Right lobe of liver (tissue), 6 donors: ENCODE results near the gene FADS6. TPM values are rescaled to one million over a fixed set of nuclear protein-coding genes. Genes with fewer than 3 reads are reported as not detected.

Source experiments
- ATAC-seq, 4 donors: fragments of 200-7000 bp; cut with Tn5 transposase; one replicate each; pipeline ENCODE4 v1.9.1; 2020; ENCODE audit warnings: mild to moderate bottlenecking in 4 of 4, moderate library complexity in 4 of 4
- DNase-seq, 3 donors: peaks; one replicate each; pipeline ENCODE4 v3.0.0-alpha.2; 2020
- H3K27ac ChIP-seq, 3 donors: fragments of 200-600 bp; one replicate each; pipeline ENCODE4 v1.8.0; 2022
- H3K27me3 ChIP-seq, 2 donors: fragments of 200-600 bp; one replicate each; pipeline ENCODE4 v1.8.0; 2022
- H3K36me3 ChIP-seq, 4 donors: fragments of 200-600 bp; sonication (generic) in 1 of 4; one replicate each; pipeline versions ENCODE4 v1.5.1 to v1.8.0; 2017 to 2022; ENCODE audit warnings: control low read depth in 1 of 4
- H3K4me1 ChIP-seq, 4 donors: fragments of 200-600 bp; sonication (generic) in 1 of 4; one replicate each; pipeline versions ENCODE4 v1.5.1 to v1.8.0; 2017 to 2022; ENCODE audit warnings: control low read depth in 1 of 4
- H3K4me3 ChIP-seq, 3 donors: fragments of 200-600 bp; one replicate each; pipeline ENCODE4 v1.8.0; 2022
- H3K9me3 ChIP-seq, 4 donors: fragments of 200-600 bp; sonication (generic) in 1 of 4; one replicate each; pipeline versions ENCODE4 v1.5.1 to v1.8.0; 2017 to 2022; ENCODE audit warnings: control low read depth in 1 of 4
- CTCF ChIP-seq, 4 donors: fragments of 200-600 bp in 3 of 4; fragments of 450-650 bp in 1 of 4; IDR thresholded peaks; one replicate each; pipeline versions ENCODE4 v1.5.1 to v1.8.0; 2016 to 2022; ENCODE audit warnings: antibody characterized with exemption in 4 of 4, mild to moderate bottlenecking in 2 of 4
- POLR2A ChIP-seq: fragments of 450-650 bp; IDR thresholded peaks from one replicate; pipeline ENCODE4 v1.6.1; 2017; ENCODE audit warnings: antibody characterized with exemption, mild to moderate bottlenecking
- WGBS: methylation state at CpG from one replicate; pipeline ENCODE4 v1.1.6; 2018; ENCODE audit warnings: low coverage, low lambda C conversion rate; ENCODE audit not compliant: insufficient coverage; ENCODE audit errors: missing lambda C conversion rate; 5-methylcytosine and 5-hydroxymethylcytosine counted together
- intact Hi-C, 2 donors: fragments of 100-400 bp; cut with DNase I; formaldehyde crosslinking; loops; one replicate each; pipeline versions ENCODE4 v1.11.2 to v1.14.1; 2022
- total RNA-seq, 6 experiments: library from RNA; depleted of rRNA in 2 of 6; stranded (reverse); fragments of >200 nt in 2 of 6; fragmentation: NEBNext Ultra II Directional in 3 of 6; extraction: Animal tissue kit (Norgen Biotek cat#: 25700) in 3 of 6; gene quantifications; one replicate each; pipeline versions ENCODE4 v1.1.0 to v1.2.4, GENCODE V29; 2016 to 2023
- donor health status: DM: no; HTN: yes; CAD: no.
- donor health status: DM: no; HTN: no; CAD: no.
- donor health status: DM: no; HTN: no; CAD: no.
- donor health status: DM: no; HTN: yes; CAD: no.
- donor health status: DM: no; HTN: yes; CAD: no.

Gene FADS6
- total RNA-seq, 6 experiments from 2014 or later: 2.1 to 6.1 (median 3.7) TPM

- intact Hi-C loops: no loop called here
- DNase-seq (no peak), ATAC-seq (no peak)
- Histone ChIP-seq H3K27ac (no peak overlapping the region), H3K9me3 (no peaks in the 10 kb centered on the region), H3K4me3 (no peak overlapping the region), H3K36me3 (peaks cover 0 to 4% (median 0%) of the 10 kb centered on the region in 4 donors), H3K27me3 (no peaks in the 10 kb centered on the region), H3K4me1 (no peaks in the 10 kb centered on the region)
- WGBS: 92% methylated on average over 12 of the region's 19 CpGs
- TF ChIP-seq CTCF (IDR thresholded peaks at IDR 0.05) (no peak), POLR2A (no peak)
These were observed 56.6 kb downstream of the FADS6 start for GRCh38 chr17:74836691-74837467.

GRCh38 chr17:74836191-74836590 is 57.2 kb downstream of the FADS6 start:
- Histone ChIP-seq H3K36me3 (peaks cover 0 to 4% (median 0%) of the 10 kb centered on the region in 4 donors), H3K4me3 (no peak overlapping the region), H3K27me3 (no peaks in the 10 kb centered on the region), H3K27ac (no peak overlapping the region), H3K4me1 (no peaks in the 10 kb centered on the region), H3K9me3 (no peaks in the 10 kb centered on the region)
- no peak for TF ChIP-seq CTCF (IDR thresholded peaks at IDR 0.05)
- no peak for TF ChIP-seq POLR2A
- ATAC-seq: no peak
- intact Hi-C loops: no loop called here
- no peak for DNase-seq
- WGBS: 94% methylated on average over 13 of the region's 26 CpGs

DNA sequence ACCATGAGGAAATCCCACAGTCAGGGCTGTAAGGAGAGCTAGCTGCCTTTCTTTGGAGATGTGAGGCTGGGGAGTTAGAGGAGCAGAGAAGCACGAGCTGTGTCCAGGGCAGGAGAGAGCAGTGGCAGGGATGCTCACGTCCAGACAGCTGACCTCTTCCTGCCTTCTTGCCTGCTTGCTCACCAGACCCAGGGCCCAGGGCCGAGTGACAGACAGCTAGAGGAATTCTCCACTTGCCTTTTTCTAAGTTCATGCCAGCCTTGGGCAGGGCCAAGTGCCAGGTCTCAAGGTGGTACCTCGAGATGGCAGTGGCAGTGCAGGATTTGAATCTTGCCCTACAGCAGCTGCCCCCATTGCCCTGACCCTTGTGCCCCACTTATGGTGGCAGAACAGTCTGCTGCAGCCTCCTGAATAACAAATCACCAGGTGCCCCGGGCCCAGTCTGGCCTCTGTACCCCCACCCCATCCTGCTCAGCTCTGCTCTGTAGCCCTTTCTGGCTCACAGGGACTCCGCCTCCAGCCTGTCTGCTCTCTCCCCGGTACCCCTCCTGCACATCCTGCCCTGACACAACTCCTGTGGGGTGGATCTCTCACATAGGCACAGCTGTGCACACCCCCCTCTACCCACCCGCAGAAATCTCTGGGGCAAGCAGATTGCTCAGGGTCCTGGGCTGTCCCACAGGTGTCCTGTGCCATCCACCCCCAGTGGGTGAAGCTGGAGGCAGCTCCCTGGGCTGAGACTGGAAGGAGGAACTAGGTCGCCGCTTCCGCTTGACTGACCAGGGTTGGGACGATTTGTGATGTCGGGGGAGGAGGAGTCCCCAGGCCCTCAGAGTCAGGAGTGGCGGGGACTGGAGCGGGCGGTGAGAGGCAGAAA is 59.7 kb downstream of the FADS6 start:
- H3K9me3 ChIP-seq: no peaks in the 10 kb centered on the region

GRCh38 chr17:74832421-74832820 is 61.0 kb downstream of the FADS6 start:
- ATAC-seq: no peak
- WGBS: 100% methylated on average over 2 of the region's 9 CpGs
- TF ChIP-seq POLR2A (no peak), CTCF (IDR thresholded peaks at IDR 0.05) (no peak)
- no peaks in the 10 kb centered on the region for H3K9me3 ChIP-seq
- no peak overlapping the region for H3K27ac ChIP-seq
- no peaks in the 10 kb centered on the region for H3K4me1 ChIP-seq
- peak in 1 of 3 donors; percentile 37 for DNase-seq
- H3K27me3 ChIP-seq: no peaks in the 10 kb centered on the region
- no peak overlapping the region for H3K4me3 ChIP-seq
- intact Hi-C loops: no loop called here
- H3K36me3 ChIP-seq: peaks cover 0 to 4% (median 0%) of the 10 kb centered on the region in 4 donors

More for the DNA sequence above, 59.7 kb downstream of the FADS6 start:
- 78% methylated on average over 6 of the region's 16 CpGs for WGBS
- Histone ChIP-seq H3K27ac (no peak overlapping the region), H3K27me3 (no peaks in the 10 kb centered on the region), H3K4me1 (no peaks in the 10 kb centered on the region), H3K4me3 (no peak overlapping the region), H3K36me3 (peaks cover 0 to 4% (median 0%) of the 10 kb centered on the region in 4 donors)
- TF ChIP-seq CTCF (IDR thresholded peaks at IDR 0.05) (no peak), POLR2A (no peak)
- peak; percentile 26 to 73 (median 46) for ATAC-seq
- intact Hi-C loops: no loop called here
- peak in 2 of 3 donors; percentile 36 to 48 for DNase-seq
